ENCODE data around the gene WDR93.

- TF ChIP-seq CTCF (IDR thresholded peaks at IDR 0.05): no peak
- TF ChIP-seq ZFX (IDR thresholded peaks at IDR 0.05; ENCODE audit: borderline replicate concordance): no peak
These were observed 10.2 kb upstream of the WDR93 start for GRCh38 chr15:89680282-89680873.
